HG03354 (cell line): ENCODE data around the gene ANGPT4.

Experiments used
- ATAC-seq: cut with Tn5 transposase; IDR thresholded peaks from one replicate; pipeline ENCODE4 v1.9.1; 2021; ENCODE audit warnings: mild to moderate bottlenecking; ENCODE audit not compliant: unreplicated experiment, poor library complexity, severe bottlenecking

ANGPT4 gene

DNA sequence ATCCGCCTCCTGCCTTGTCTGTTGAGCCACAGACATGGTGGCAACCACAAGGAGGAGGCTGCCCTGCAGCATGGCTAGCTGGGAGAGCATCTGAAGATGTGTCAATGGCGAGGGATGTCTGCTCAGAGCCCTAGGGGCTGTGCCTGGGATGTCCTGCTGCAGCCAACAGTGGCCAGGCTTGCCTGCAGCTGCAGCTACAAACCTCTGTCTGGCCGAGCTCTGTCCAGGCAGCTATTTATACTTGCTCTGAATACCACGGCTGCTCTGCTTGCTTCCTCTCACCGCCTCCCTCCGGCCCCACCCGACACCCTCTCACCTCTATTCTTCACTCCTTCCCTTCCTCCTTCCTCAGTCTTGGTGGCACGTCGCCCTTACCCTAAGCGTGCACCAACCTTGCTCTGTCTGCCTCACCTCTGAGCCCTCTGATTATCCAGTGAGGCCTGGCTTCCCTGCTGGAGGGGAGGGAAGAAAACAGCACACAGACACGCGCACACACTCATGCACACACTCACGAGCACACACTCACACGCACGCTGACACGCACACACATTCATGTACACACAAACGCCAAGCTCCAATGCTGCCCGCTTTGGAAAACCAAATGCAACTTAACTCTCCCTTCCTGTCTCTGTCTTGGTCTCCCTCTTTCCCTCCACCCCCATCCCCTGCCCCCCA, at the start of gene ANGPT4:
Gene ANGPT4 (minus strand): TSS at position 210 of the 675 bp plus-strand sequence. CDS start 120 bp downstream, at position 90.
- ATAC-seq: no peak

DNA sequence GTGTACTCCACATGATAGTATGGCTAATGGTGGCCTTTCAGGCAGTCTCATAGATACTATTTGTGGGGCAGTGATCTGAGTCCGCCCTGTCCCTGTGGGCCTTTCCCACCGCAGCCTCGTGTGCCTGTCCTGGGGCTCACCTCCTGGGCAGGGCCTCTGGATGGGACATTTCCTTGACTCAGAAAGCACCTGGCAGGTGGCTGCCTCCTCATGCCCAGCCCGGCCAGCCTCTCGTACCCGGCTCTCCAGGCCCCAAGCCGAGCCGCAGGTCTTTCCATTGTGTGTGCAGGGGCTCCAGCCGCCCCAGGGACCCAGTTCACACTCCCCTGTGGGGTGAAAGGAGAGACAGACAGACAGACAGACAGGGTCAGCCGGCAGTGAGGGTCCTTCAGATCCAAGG, 47.7 kb upstream of the ANGPT4 start:
- no peak for ATAC-seq

DNA sequence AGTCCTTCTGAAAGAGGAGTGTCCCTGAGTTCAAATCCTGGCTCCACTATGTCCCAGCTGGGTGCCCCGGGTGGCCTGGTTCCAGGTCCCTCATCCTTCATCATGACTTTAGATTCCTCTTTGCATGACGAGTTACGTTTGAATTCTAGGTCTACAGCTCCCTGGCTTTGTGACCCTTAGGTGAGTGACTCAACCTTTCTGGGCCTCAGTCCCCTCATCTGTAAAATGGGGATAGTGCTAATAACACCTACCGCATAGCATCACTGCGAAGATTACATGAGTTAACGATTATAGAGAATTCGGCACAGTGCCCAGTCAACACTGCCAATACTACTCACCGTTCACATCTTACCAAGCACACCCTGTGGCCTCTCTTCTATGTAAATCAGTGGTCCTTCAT, 46.5 kb upstream of the ANGPT4 start:
- ATAC-seq: no peak

DNA sequence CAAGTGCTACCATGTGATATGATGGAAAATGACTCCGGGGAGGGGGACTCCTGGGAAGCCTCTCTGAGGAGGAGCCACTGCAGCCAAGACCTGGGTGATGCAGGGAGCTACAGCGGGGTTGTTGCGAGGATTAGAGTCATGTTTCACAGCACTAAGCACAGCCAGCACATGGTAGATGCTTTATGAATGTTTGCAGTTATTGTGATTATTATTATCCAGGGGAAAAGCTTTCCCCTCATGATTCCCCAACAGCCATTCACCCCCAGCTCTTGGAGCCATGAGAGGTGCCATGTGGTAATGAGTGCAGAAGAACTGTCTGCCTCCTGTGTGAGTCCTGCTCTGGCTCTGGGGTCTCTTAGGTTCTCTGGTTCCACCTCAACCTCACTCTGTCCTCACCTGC, 46.1 kb upstream of the ANGPT4 start:
- no peak for ATAC-seq

DNA sequence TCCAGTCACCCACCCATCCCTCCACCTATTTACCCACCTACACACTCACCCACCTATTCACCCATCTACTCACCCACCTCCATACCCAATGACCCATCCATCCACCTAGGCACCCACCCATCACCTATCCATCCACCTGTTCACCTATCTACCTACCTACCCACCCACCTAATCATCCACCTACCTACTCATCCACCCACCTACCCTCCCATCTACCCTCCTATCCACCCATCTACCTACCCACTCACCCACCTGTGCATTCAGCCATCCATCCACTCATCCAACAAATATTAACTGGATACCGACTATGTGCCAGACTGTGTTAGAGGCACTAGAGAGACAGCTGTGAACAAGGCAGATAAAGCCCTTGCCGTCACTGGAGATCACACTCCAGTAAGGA, 45.6 kb upstream of the ANGPT4 start:
- no peak for ATAC-seq

GRCh38 chr20:959996-960615, 44.0 kb upstream of the ANGPT4 start:
- no peak for ATAC-seq

GRCh38 chr20:958936-959815, 43.0 kb upstream of the ANGPT4 start:
- ATAC-seq: no peak

DNA sequence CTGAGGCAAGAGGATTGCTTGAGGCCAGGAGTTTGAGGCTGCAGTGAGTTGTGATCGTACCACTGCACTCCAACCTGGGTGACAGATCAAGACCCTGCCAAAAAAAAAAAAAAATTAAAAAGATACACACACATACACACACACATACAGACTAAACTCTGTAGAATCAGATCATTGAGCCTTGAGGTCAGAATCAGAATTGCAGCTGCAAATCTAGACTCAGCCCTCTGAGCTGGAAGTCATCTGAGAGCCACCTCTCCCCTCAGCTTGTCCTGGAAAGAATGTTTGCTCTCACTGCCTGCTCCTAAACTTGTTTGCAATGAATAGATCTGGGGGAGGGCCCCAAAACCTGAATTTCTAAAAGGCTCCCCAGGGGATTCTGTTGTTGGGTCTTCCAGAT, 41.4 kb upstream of the ANGPT4 start:
- ATAC-seq: no peak

DNA sequence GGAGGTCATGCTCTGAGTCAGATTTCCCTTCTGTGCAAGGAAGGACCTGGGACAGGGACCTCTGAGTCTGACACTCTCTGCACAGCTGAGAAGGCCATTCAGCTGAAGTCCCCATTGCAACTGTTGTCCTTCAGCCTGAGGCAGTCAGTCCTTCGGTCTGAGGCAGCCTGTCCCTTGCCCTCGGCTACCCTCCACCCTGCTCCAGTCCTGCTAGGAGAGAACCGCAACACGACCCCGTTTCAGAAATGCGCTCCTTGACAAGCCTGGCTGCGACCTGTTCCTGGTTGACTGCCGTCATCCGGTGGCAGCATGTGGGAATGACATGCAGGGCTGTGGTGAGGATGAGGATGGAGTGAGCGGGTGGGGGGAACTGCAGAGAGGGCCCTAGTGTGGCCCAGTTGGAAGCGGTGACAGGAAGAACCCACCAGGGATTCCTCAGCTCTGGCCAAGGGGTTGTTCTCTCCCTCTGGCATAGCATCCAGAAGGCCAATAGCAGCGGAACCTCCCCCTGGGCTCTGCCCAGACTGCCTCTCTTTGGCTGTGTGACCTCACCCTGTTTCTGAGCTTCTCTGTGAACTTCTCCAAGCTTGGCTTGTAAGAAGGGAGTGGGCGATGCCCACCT, 40.3 kb upstream of the ANGPT4 start:
- ATAC-seq: peak; percentile 62

DNA sequence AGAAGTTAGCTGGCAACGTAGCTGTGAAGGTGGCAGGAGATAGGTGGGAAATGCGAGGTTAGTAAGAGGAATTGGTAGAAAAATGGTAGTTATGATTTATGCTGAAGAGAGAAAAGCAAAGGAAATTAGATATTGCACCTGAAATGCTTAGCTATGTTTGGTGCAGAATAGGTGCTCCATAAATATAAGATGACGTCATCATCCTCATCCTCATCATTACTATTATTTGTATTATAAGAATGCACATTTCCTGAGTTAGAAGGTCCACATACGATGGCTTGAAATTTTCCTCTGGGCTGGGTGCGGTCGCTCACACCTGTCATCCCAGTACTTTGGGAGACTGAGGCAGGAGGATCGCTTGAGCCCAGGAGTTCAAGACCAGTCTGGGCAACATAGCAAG, 39.5 kb upstream of the ANGPT4 start:
- ATAC-seq: no peak

- no peak for ATAC-seq
These were observed 39.0 kb upstream of the ANGPT4 start for GRCh38 chr20:955111-955510.

DNA sequence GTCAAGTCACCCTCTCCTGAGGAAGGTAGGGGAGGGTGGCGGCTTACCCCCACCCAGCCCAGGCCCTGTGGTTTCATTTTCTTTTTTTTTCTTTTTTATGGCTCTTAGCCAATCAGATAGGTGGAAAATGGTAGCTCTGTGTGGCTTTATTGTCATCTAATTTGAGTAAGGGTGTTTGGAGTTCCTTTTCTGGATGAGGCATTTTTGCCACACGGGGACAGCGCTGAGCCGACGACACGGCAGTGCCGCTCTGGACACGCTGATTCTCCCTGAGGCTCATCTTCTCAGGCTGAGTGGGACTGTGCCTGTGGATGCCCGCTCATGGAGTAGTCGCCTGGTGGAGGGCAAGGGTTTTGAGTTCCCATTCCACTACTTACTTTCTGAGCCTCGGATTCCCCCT, 37.6 kb upstream of the ANGPT4 start:
- ATAC-seq: no peak

- ATAC-seq: no peak
These were observed 36.2 kb upstream of the ANGPT4 start for GRCh38 chr20:952196-952795.

DNA sequence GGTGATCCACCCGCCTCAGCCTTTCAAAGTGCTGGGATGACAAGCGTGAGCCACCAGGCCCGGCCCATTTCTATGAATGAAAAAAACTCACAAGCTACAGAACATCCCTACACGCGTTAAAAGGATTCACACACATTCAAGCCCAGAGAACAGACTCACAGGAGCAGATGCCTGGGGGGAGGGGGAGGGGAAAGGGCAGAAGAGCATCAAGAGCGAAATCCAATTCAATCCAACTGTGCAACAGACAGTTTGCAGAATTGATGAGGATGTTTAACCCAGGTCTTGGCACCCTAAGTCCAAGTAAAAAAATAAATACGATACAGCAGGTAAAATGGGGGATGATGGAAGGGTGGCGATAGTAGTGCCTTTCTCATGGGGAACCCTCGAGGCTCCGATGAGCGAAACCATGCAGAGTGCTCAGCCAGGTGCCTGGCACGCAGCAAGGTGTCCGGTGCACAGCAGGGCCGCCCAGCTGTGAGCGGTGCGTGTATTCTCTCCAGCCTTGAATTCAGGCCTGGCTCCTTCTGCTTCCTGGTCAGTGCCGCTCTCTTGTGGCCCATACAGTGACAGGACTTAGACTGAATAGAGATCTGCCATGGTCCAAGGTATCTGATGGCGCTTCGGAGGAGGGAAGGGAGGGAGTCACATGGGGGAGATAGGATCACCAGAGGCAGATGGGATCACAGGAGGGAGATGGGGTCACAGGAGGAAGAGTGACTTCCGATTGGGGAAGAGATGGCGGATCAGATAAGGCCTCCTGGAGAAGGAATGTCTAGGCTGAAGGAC, 35.4 kb upstream of the ANGPT4 start:
- no peak for ATAC-seq

GRCh38 chr20:949717-950116, 33.6 kb upstream of the ANGPT4 start:
- ATAC-seq: no peak

DNA sequence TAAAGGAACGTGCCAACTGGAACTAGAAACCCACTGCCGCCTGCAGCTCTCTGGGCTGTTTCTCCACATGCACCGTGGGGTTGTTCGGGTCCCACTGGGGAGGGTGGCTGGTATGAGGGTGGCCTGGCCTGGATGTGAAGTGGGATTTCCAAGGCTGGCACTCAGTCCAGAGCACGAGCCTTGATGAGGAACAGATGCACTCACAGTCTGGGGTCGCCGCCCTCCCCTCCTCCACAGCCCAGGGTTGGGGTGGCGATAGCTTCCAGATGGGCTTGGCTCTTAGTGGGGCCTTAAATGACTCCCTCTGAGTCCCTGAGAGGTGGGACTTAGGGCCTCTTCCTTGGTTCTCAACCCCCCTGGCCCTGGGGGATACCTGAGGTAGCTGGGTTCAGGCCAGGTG, 30.7 kb upstream of the ANGPT4 start:
- ATAC-seq: no peak

- no peak for ATAC-seq
These were observed 29.7 kb upstream of the ANGPT4 start for GRCh38 chr20:945841-946240.

GRCh38 chr20:944774-945410, 28.8 kb upstream of the ANGPT4 start:
- ATAC-seq: no peak

GRCh38 chr20:944148-944547, 28.0 kb upstream of the ANGPT4 start:
- no peak for ATAC-seq
